Measurements from ENCODE around the gene SIAH2.

GRCh38 chr3:150736316-150736719 is 26.7 kb downstream of the SIAH2 start:
- TF ChIP-seq EZH2phosphoT487 (IDR thresholded peaks at IDR 0.05; ENCODE audit: borderline replicate concordance, low read depth, low read length) (no peak), CTCF (conservative IDR thresholded peaks at IDR 0.05; ENCODE audit: low read length) (no peak)

Measured in OCI-LY7 (cell line).